Heart right ventricle (tissue), 16 donors: ENCODE measurements around the gene MATN3. TPM values are rescaled to one million over a fixed set of nuclear protein-coding genes. Genes with fewer than 3 reads are reported as not detected.

Experiments used
- ATAC-seq, 8 donors: fragments of 200-7000 bp; cut with Tn5 transposase; one replicate each; pipeline ENCODE4 v1.9.1; 2020; ENCODE audit warnings: mild to moderate bottlenecking in 8 of 8, moderate library complexity in 8 of 8, moderate number of reproducible peaks in 1 of 8
- DNase-seq, 2 donors: peaks; one replicate each; pipeline ENCODE4 v3.0.0-alpha.2; 2020
- H3K27ac ChIP-seq, 10 donors: fragments of 200-600 bp; sonication (generic) in 2 of 10; one replicate each; pipeline versions ENCODE4 v1.5.0 to v1.8.0; 2020 to 2022; ENCODE audit warnings: mild to moderate bottlenecking in 3 of 10
- H3K27me3 ChIP-seq, 7 donors: fragments of 200-600 bp; one replicate each; pipeline ENCODE4 v1.8.0; 2021 to 2022; ENCODE audit warnings: mild to moderate bottlenecking in 2 of 7
- H3K36me3 ChIP-seq, 9 donors: fragments of 200-600 bp; sonication (generic) in 1 of 9; one replicate each; pipeline versions ENCODE4 v1.5.0 to v1.8.0; 2020 to 2022; ENCODE audit warnings: mild to moderate bottlenecking in 2 of 9
- H3K4me1 ChIP-seq, 9 donors: fragments of 200-600 bp; sonication (generic) in 1 of 9; one replicate each; pipeline versions ENCODE4 v1.5.0 to v1.8.0; 2020 to 2022; ENCODE audit warnings: mild to moderate bottlenecking in 4 of 9
- H3K4me3 ChIP-seq, 10 donors: fragments of 200-600 bp; sonication (generic) in 2 of 10; one replicate each; pipeline versions ENCODE4 v1.5.0 to v1.8.0; 2020 to 2022; ENCODE audit warnings: mild to moderate bottlenecking in 7 of 10, moderate library complexity in 2 of 10
- H3K9me3 ChIP-seq, 11 donors: fragments of 200-600 bp in 10 of 11; sonication (generic) in 2 of 11; one replicate each; pipeline versions ENCODE4 v1.5.0 to v1.8.0; 2013 to 2022; ENCODE audit warnings: mild to moderate bottlenecking in 2 of 11, control low read depth in 1 of 11, moderate library complexity in 1 of 11
- CTCF ChIP-seq, 9 donors: fragments of 200-600 bp; sonication (generic) in 2 of 9; IDR thresholded peaks; one replicate each; pipeline versions ENCODE4 v1.5.0 to v1.8.0; 2021 to 2022; ENCODE audit warnings: antibody characterized with exemption in 9 of 9, mild to moderate bottlenecking in 5 of 9, moderate library complexity in 1 of 9
- WGBS, 2 donors: extraction: QIAGEN DNeasy Blood & Tissue Kit; methylation state at CpG; one replicate each; pipeline ENCODE4 v1.1.7; 2013; ENCODE audit warnings: inconsistent platforms in 1 of 2; 5-methylcytosine and 5-hydroxymethylcytosine counted together
- intact Hi-C, 10 donors: fragments of 100-400 bp; cut with DNase I; formaldehyde crosslinking; loops; one replicate each; pipeline versions ENCODE4 v1.11.1 to v1.14.2; 2022
- polyA plus RNA-seq, 2 donors: library from polyadenylated mRNA; stranded (reverse); fragments of 200-250 nt; gene quantifications; one replicate each; pipeline ENCODE4 v1.2.3, GENCODE V29; 2013
- total RNA-seq, 10 donors: library from RNA; stranded (reverse); fragmentation: NEBNext Ultra II Directional in 3 of 10; extraction: Animal tissue kit (Norgen Biotek cat#: 25700) in 3 of 10; gene quantifications; one replicate each; pipeline versions ENCODE4 v1.2.1 to v1.2.4, GENCODE V29; 2021 to 2023
- donor health status: Arrhythmogenic right ventricular cardiomyopathy.
- donor health status: ischemic (EF 13 %, LVEDD 7.1; RV severe dilation, severe dysfunction).
- donor health status: healthy with polysubstance abuse.
- donor health status: DM: no; HTN: yes; CAD: no.
- donor health status: DM: no; HTN: no; CAD: no.
- donor health status: ischemic (EF 25% LVEDD 6.9; RV normal size, moderate dysfunction).
- donor health status: ischemic (EF 25% LVEDD 5.7; RV mildly dilated, moderate dysfunction).
- donor health status: healthy.
- donor health status: DM: yes; HTN: yes; CAD: no.
- donor health status: Ischemic cardiomyopathy.
- donor health status: ischemic (EF 35%, LVEDD 5.7; RV mildly dilated, moderate dysfunction).
- donor health status: nonischemic (EF 11% LVEDD 7.7; RV severe dilation, severe dysfunction).
- donor health status: DM: yes; HTN: yes; CAD: no.
- donor health status: PGD.
- donor health status: ischemic (EF 29% LVEDD 5.4; RV normal size, mild dysfunction).
- donor health status: nonischemic (EF 23%, LVEDD 6.1; RV moderate dilation, normal function).

Gene MATN3
- total and polyA plus RNA-seq, 12 donors = 0.09 to 0.37 (median 0.30) TPM; not detected in 5

- WGBS, 2 donors = 81 to 84% methylated on average over 14 of the region's 14 CpGs
- TF ChIP-seq CTCF (IDR thresholded peaks at IDR 0.05) = no peak
- DNase-seq (no peak), ATAC-seq (no peak)
- intact Hi-C loops = loop anchor here in 1 of 10 donors (5.0 kb wide), 1 partner anchor 54 kb away; no protein-coding TSS in a partner anchor
- no peak overlapping the region for H3K27ac ChIP-seq
- peaks cover 3 to 16% (median 11%) of the 10 kb centered on the region in 9 donors for H3K4me1 ChIP-seq
- peaks cover 0 to 60% (median 23%) of the 10 kb centered on the region in 7 donors for H3K27me3 ChIP-seq
- H3K9me3 ChIP-seq = peaks cover 0 to 9% (median 0%) of the 10 kb centered on the region in 11 donors
- H3K36me3 ChIP-seq = no peaks in the 10 kb centered on the region
- no peak overlapping the region for H3K4me3 ChIP-seq
Measured at GRCh38 chr2:20011276-20012031, 1.0 kb downstream of the MATN3 start.

GRCh38 chr2:20008703-20009102 is 3.8 kb downstream of the MATN3 start:
- no peaks in the 10 kb centered on the region for H3K36me3 ChIP-seq

GRCh38 chr2:20005891-20006470 is 6.5 kb downstream of the MATN3 start:
- 87 to 94% methylated on average over 17 of the region's 17 CpGs for WGBS, 2 donors
- no peak for TF ChIP-seq CTCF (IDR thresholded peaks at IDR 0.05)
- no peak for ATAC-seq

More at GRCh38 chr2:20008703-20009102, 3.8 kb downstream of the MATN3 start:
- H3K4me3 ChIP-seq = no peak overlapping the region
- H3K4me1 ChIP-seq = peaks cover 3 to 16% (median 11%) of the 10 kb centered on the region in 9 donors
- intact Hi-C loops = no loop called here
- H3K9me3 ChIP-seq = no peaks in the 10 kb centered on the region
- no peak for ATAC-seq
- no peak for DNase-seq
- no peak overlapping the region for H3K27ac ChIP-seq
- H3K27me3 ChIP-seq = peaks cover 0 to 53% (median 23%) of the 10 kb centered on the region in 7 donors
- 93 to 96% methylated on average over 5 of the region's 5 CpGs for WGBS, 2 donors
- TF ChIP-seq CTCF (IDR thresholded peaks at IDR 0.05) = no peak

GRCh38 chr2:20005067-20005627 is 7.3 kb downstream of the MATN3 start:
- Histone ChIP-seq H3K27me3 (peaks cover 0 to 28% (median 18%) of the 10 kb centered on the region in 7 donors), H3K4me1 (no peaks in the 10 kb centered on the region), H3K36me3 (no peaks in the 10 kb centered on the region), H3K9me3 (no peaks in the 10 kb centered on the region), H3K4me3 (no peak overlapping the region), H3K27ac (no peak overlapping the region)
- intact Hi-C loops = no loop called here
- 86 to 96% methylated on average over 10 of the region's 10 CpGs for WGBS, 2 donors
- no peak for TF ChIP-seq CTCF (IDR thresholded peaks at IDR 0.05)
- no peak for DNase-seq
- ATAC-seq = no peak

More at GRCh38 chr2:20005891-20006470, 6.5 kb downstream of the MATN3 start:
- peaks cover 0 to 31% (median 23%) of the 10 kb centered on the region in 7 donors for H3K27me3 ChIP-seq
- DNase-seq = no peak
- H3K9me3 ChIP-seq = no peaks in the 10 kb centered on the region
- no peak overlapping the region for H3K4me3 ChIP-seq
- intact Hi-C loops = no loop called here
- no peaks in the 10 kb centered on the region for H3K36me3 ChIP-seq
- H3K4me1 ChIP-seq = no peaks in the 10 kb centered on the region
- H3K27ac ChIP-seq = no peak overlapping the region
